Smooth muscle cell (in vitro differentiated cells): ENCODE data around the gene SIL1. TPM values are rescaled to one million over a fixed set of nuclear protein-coding genes. Genes with fewer than 3 reads are reported as not detected.

Experiments
- DNase-seq: peaks from one replicate; lab custom pipeline; 2025; ENCODE audit not compliant: unreplicated experiment; lab: John Stamatoyannopoulos, UW
- H2AFZ ChIP-seq: fragments of 200-600 bp; sonication (generic); 2 replicates; pipeline ENCODE4 v1.6.0; 2016; ENCODE audit warnings: antibody characterized with exemption, low read depth, mild to moderate bottlenecking
- H3F3A ChIP-seq: fragments of 200-600 bp; sonication (generic); 2 replicates; pipeline ENCODE4 v1.6.0; 2017; ENCODE audit warnings: antibody characterized with exemption, low read depth
- H3K27ac ChIP-seq: fragments of 200-600 bp; sonication (generic); 2 replicates; pipeline ENCODE4 v1.5.1; 2016; ENCODE audit warnings: low read depth, mild to moderate bottlenecking
- H3K27me3 ChIP-seq: fragments of 200-600 bp; sonication (generic); 2 replicates; pipeline ENCODE4 v1.6.1; 2016; ENCODE audit warnings: low read depth, mild to moderate bottlenecking
- H3K36me3 ChIP-seq: fragments of 200-600 bp; sonication (generic); 2 replicates; pipeline ENCODE4 v1.5.1; 2016; ENCODE audit warnings: low read depth
- H3K4me1 ChIP-seq: fragments of 200-600 bp; sonication (generic); 2 replicates; pipeline ENCODE4 v1.5.1; 2016; ENCODE audit warnings: low read depth
- H3K4me2 ChIP-seq: fragments of 200-600 bp; sonication (generic); 2 replicates; pipeline ENCODE4 v1.6.0; 2016; ENCODE audit warnings: mild to moderate bottlenecking
- H3K4me3 ChIP-seq: fragments of 200-600 bp; sonication (generic); 2 replicates; pipeline ENCODE4 v1.5.1; 2016; ENCODE audit warnings: mild to moderate bottlenecking
- H3K79me2 ChIP-seq: fragments of 200-600 bp; sonication (generic); 2 replicates; pipeline ENCODE4 v1.6.0; 2016; ENCODE audit warnings: low read depth, mild to moderate bottlenecking
- H3K9ac ChIP-seq: fragments of 200-600 bp; sonication (generic); 2 replicates; pipeline ENCODE4 v1.6.0; 2016; ENCODE audit warnings: low read depth
- H3K9me3 ChIP-seq: fragments of 200-600 bp; sonication (generic); replicated peaks from 2 replicates; pipeline ENCODE4 v1.5.1; 2016; ENCODE audit warnings: low read depth
- H4K20me1 ChIP-seq: fragments of 200-600 bp; sonication (generic); 2 replicates; pipeline ENCODE4 v1.6.0; 2016; ENCODE audit warnings: low read depth
- CTCF ChIP-seq: fragments of 200-600 bp; sonication (generic); IDR thresholded peaks from 2 replicates; pipeline ENCODE4 v1.5.1; 2017; ENCODE audit warnings: borderline replicate concordance, mild to moderate bottlenecking, antibody characterized with exemption; ENCODE audit not compliant: insufficient read depth, poor library complexity, severe bottlenecking
- WGBS: methylation state at CpG from one replicate; pipeline ENCODE4 v1.1.7; 2016; ENCODE audit warnings: low lambda C conversion rate; 5-methylcytosine and 5-hydroxymethylcytosine counted together
- polyA plus RNA-seq: library from polyadenylated mRNA; unstranded; fragments of >200 nt; fragmentation: Nextera tagmentation; extraction: Ambion mirVana; gene quantifications from 2 replicates; pipeline ENCODE4 v1.2.1, GENCODE V29; 2016
- total RNA-seq: library from RNA; depleted of rRNA; stranded (reverse); fragments of >200 nt; gene quantifications from 2 replicates; pipeline ENCODE4 v1.2.3, GENCODE V29; 2014

SIL1 gene
- total and polyA plus RNA-seq, 2 experiments from 2014 or later, result 45.5 to 119 TPM

GRCh38 chr5:139210585-139210984 lies 12.4 kb upstream of the SIL1 start:
- H3K27me3 ChIP-seq, result no peaks in the 10 kb centered on the region
- H2AFZ ChIP-seq, result no peak overlapping the region
- no peaks in the 10 kb centered on the region for H3K4me1 ChIP-seq
- no peaks in the 10 kb centered on the region for H3K79me2 ChIP-seq
- H3K4me3 ChIP-seq, result no peak overlapping the region
- no peak overlapping the region for H3K4me2 ChIP-seq
- 88% methylated on average over 4 of the region's 4 CpGs for WGBS
- DNase-seq, result no peak
- H3F3A ChIP-seq, result no peaks in the 10 kb centered on the region
- H3K27ac ChIP-seq, result no peak overlapping the region
- H3K36me3 ChIP-seq, result no peaks in the 10 kb centered on the region
- no peaks in the 10 kb centered on the region for H4K20me1 ChIP-seq
- no peak overlapping the region for H3K9ac ChIP-seq
- TF ChIP-seq CTCF, result no peak
- no peaks in the 10 kb centered on the region for H3K9me3 ChIP-seq

GRCh38 chr5:139207297-139208000 lies 9.3 kb upstream of the SIL1 start:
- TF ChIP-seq CTCF, result no peak
- Histone ChIP-seq H3K4me3 (no peak overlapping the region), H3K9ac (no peak overlapping the region), H3K36me3 (no peaks in the 10 kb centered on the region), H2AFZ (no peak overlapping the region), H3K4me2 (no peak overlapping the region), H4K20me1 (no peaks in the 10 kb centered on the region), H3K79me2 (no peaks in the 10 kb centered on the region), H3K4me1 (no peaks in the 10 kb centered on the region), H3F3A (no peaks in the 10 kb centered on the region), H3K9me3 (no peaks in the 10 kb centered on the region), H3K27ac (no peak overlapping the region), H3K27me3 (no peaks in the 10 kb centered on the region)
- 94% methylated on average over 3 of the region's 3 CpGs for WGBS
- DNase-seq, result no peak

- H3K4me1 ChIP-seq, result no peaks in the 10 kb centered on the region
- H2AFZ ChIP-seq, result no peak overlapping the region
- H3K4me2 ChIP-seq, result no peak overlapping the region
- no peak for TF ChIP-seq CTCF
- no peaks in the 10 kb centered on the region for H3K27me3 ChIP-seq
- no peaks in the 10 kb centered on the region for H4K20me1 ChIP-seq
- no peak overlapping the region for H3K27ac ChIP-seq
- H3F3A ChIP-seq, result no peaks in the 10 kb centered on the region
- H3K9ac ChIP-seq, result no peak overlapping the region
- WGBS, result 89% methylated on average over 2 of the region's 2 CpGs
- H3K36me3 ChIP-seq, result no peaks in the 10 kb centered on the region
- H3K4me3 ChIP-seq, result no peak overlapping the region
- no peaks in the 10 kb centered on the region for H3K79me2 ChIP-seq
- no peak for DNase-seq
- H3K9me3 ChIP-seq, result no peaks in the 10 kb centered on the region
Measured at GRCh38 chr5:139205586-139205985, 7.4 kb upstream of the SIL1 start.

- no peak overlapping the region for H2AFZ ChIP-seq
- H3K27me3 ChIP-seq, result no peaks in the 10 kb centered on the region
- WGBS, result 96% methylated on average over 4 of the region's 4 CpGs
- no peaks in the 10 kb centered on the region for H3K4me1 ChIP-seq
- H3K4me2 ChIP-seq, result no peak overlapping the region
- no peaks in the 10 kb centered on the region for H3K9me3 ChIP-seq
- no peak for TF ChIP-seq CTCF
- H3K79me2 ChIP-seq, result no peaks in the 10 kb centered on the region
- no peak overlapping the region for H3K27ac ChIP-seq
- DNase-seq, result no peak
- H3K4me3 ChIP-seq, result no peak overlapping the region
- no peaks in the 10 kb centered on the region for H3K36me3 ChIP-seq
- H3K9ac ChIP-seq, result no peak overlapping the region
- no peaks in the 10 kb centered on the region for H4K20me1 ChIP-seq
- no peaks in the 10 kb centered on the region for H3F3A ChIP-seq
Measured at GRCh38 chr5:139205124-139205523, 7.0 kb upstream of the SIL1 start.
